Endothelial cell of umbilical vein (primary cell): ENCODE data around the gene AURKB. TPM values are rescaled to one million over a fixed set of nuclear protein-coding genes. Genes with fewer than 3 reads are reported as not detected.

Experiments used
- BruUV-seq: library from RNA; stranded (reverse); fragments of 400-500 nt; replicated peaks from 2 replicates; lab custom pipeline; 2021; lab: Mats Ljungman, UMichigan
- CTCF ChIA-PET: fragments of 300-600, 350-600 bp; sonication (Branson Sonifier 250); formaldehyde crosslinking; loops from one replicate; lab custom pipeline; 2021; ENCODE audit warnings: antibody characterized with exemption, inconsistent platforms; lab: Charles Lee
- POLR2A ChIA-PET: fragments of 300-600, 350-600 bp; sonication (Branson Sonifier 250); formaldehyde crosslinking; loops from one replicate; lab custom pipeline; 2021; ENCODE audit warnings: antibody characterized with exemption, inconsistent platforms; lab: Charles Lee
- DNase-seq: peaks from one replicate; pipeline ENCODE4 v3.0.0-alpha.2; 2011; ENCODE audit warnings: low read depth, low spot score
- FAIRE-seq: peaks from 2 replicates; lab custom pipeline; 2011; peaks lifted over from hg19 to GRCh38; lab: Jason Lieb, UNC
- H2AFZ ChIP-seq: 2 replicates; pipeline ENCODE4 v1.6.0; 2012; ENCODE audit warnings: low read depth, low read length, control low read depth, inconsistent platforms
- H3K27ac ChIP-seq: 2 replicates; pipeline ENCODE4 v1.5.1; 2011; ENCODE audit warnings: low read depth, mild to moderate bottlenecking, control low read depth, low read length, moderate library complexity; ENCODE audit not compliant: insufficient read depth
- H3K27me3 ChIP-seq, 2 experiments: 2 replicates each; pipeline versions ENCODE4 v1.6.0 to v1.6.1; 2011; ENCODE audit warnings: low read length in 2 of 2, mixed read lengths in 1 of 2; ENCODE audit not compliant: control insufficient read depth in 2 of 2, insufficient read depth in 2 of 2
- H3K36me3 ChIP-seq, 2 experiments: 2 replicates in 1 of 2; 3 replicates in 1 of 2; pipeline ENCODE4 v1.5.1; 2011; ENCODE audit warnings: low read length in 2 of 2, mild to moderate bottlenecking in 1 of 2, moderate library complexity in 1 of 2; ENCODE audit not compliant: control insufficient read depth in 2 of 2, insufficient read depth in 2 of 2; ENCODE audit errors: extremely low read depth in 1 of 2
- H3K4me1 ChIP-seq: 3 replicates; pipeline ENCODE4 v1.5.1; 2011; ENCODE audit warnings: mild to moderate bottlenecking, low read length; ENCODE audit not compliant: control insufficient read depth, insufficient read depth; ENCODE audit errors: extremely low read depth
- H3K4me2 ChIP-seq: 2 replicates; pipeline ENCODE4 v1.6.1; 2011; ENCODE audit warnings: low read length, control low read depth, mixed read lengths; ENCODE audit not compliant: insufficient read depth
- H3K4me3 ChIP-seq, 3 experiments: fragments of 200-600 bp in 1 of 3; sonication (generic), shearing (Covaris generic) in 1 of 3; replicated peaks in 1 of 3; 2 replicates each; pipeline ENCODE4 v1.5.1; 2011 to 2016; ENCODE audit warnings: control low read depth in 3 of 3, low read length in 3 of 3, mild to moderate bottlenecking in 2 of 3, inconsistent platforms in 1 of 3, low read depth in 1 of 3, moderate library complexity in 1 of 3; ENCODE audit not compliant: insufficient read depth in 1 of 3
- H3K79me2 ChIP-seq: 2 replicates; pipeline ENCODE4 v1.6.0; 2012; ENCODE audit warnings: low read length, inconsistent platforms; ENCODE audit not compliant: control insufficient read depth, insufficient read depth
- H3K9ac ChIP-seq: replicated peaks from 2 replicates; pipeline ENCODE3; 2011; ENCODE audit warnings: low read length, control low read depth; ENCODE audit not compliant: insufficient read depth; ENCODE audit errors: extremely low read depth
- H3K9me1 ChIP-seq: replicated peaks from 3 replicates; pipeline ENCODE4 v1.6.0; 2011; ENCODE audit warnings: mild to moderate bottlenecking, low read length; ENCODE audit not compliant: control insufficient read depth, insufficient read depth; ENCODE audit errors: extremely low read depth
- H3K9me3 ChIP-seq: replicated peaks from 2 replicates; pipeline ENCODE4 v1.5.1; 2012; ENCODE audit warnings: low read length, inconsistent platforms; ENCODE audit not compliant: control insufficient read depth, insufficient read depth
- H4K20me1 ChIP-seq: replicated peaks from 2 replicates; pipeline ENCODE3; 2011; ENCODE audit warnings: mild to moderate bottlenecking, low read length; ENCODE audit not compliant: control insufficient read depth, insufficient read depth; ENCODE audit errors: extremely low read depth
- CTCF ChIP-seq, 2 donors: IDR thresholded peaks; 1 replicate in 1 of 2; 2 replicates in 1 of 2; pipeline ENCODE4 v1.5.1; 2011; ENCODE audit warnings: low read length in 2 of 2, mild to moderate bottlenecking in 2 of 2, moderate library complexity in 2 of 2, control low read depth in 1 of 2, inconsistent platforms in 1 of 2, low read depth in 1 of 2; ENCODE audit not compliant: insufficient read depth in 1 of 2; ENCODE audit errors: extremely low read depth in 1 of 2
- EZH2 ChIP-seq: IDR thresholded peaks from 2 replicates; pipeline ENCODE4 v1.6.1; 2012; ENCODE audit warnings: borderline replicate concordance, low read depth, mild to moderate bottlenecking, moderate library complexity, low read length, inconsistent platforms; ENCODE audit not compliant: severe bottlenecking
- FOS ChIP-seq: IDR thresholded peaks from 2 replicates; pipeline ENCODE4 v1.6.1; 2011; ENCODE audit warnings: mild to moderate bottlenecking, low read length, moderate library complexity, borderline replicate concordance; ENCODE audit not compliant: insufficient read depth
- GATA2 ChIP-seq: IDR thresholded peaks from 2 replicates; pipeline ENCODE4 v1.7.0; 2011; ENCODE audit warnings: low read depth, mild to moderate bottlenecking, moderate library complexity, mixed read lengths, low read length; ENCODE audit not compliant: insufficient read length, insufficient read depth
- JUN ChIP-seq: IDR thresholded peaks from 2 replicates; pipeline ENCODE4 v1.6.1; 2011; ENCODE audit warnings: borderline replicate concordance, low read depth; ENCODE audit not compliant: insufficient read length, insufficient read depth
- MYC ChIP-seq: IDR thresholded peaks from one replicate; pipeline ENCODE4 v1.6.1; 2011; ENCODE audit warnings: mild to moderate bottlenecking, low read depth, low read length
- POLR2A ChIP-seq: IDR thresholded peaks from 2 replicates; pipeline ENCODE4 v1.6.1; 2012; ENCODE audit warnings: low read depth, mild to moderate bottlenecking, control low read depth, low read length
- POLR2AphosphoS5 ChIP-seq: IDR thresholded peaks from 2 replicates; pipeline ENCODE4 v1.6.1; 2012; ENCODE audit warnings: low read depth, mild to moderate bottlenecking, control low read depth, low read length, moderate library complexity; ENCODE audit not compliant: insufficient read depth
- dilution Hi-C: fragments of 300-500 bp; cut with MboI; formaldehyde crosslinking; loops from one replicate; pipeline ENCODE4 v1.15.0; 2019; ENCODE audit warnings: low sequenced_read_pairs; ENCODE audit not compliant: extremely low pct_ligation_motif_present
- intact Hi-C: fragments of 100-400 bp; cut with micrococcal nuclease; formaldehyde crosslinking; loops from one replicate; pipeline ENCODE4 v1.10.0; 2022
- polyA plus RNA-seq, 4 experiments: library from polyadenylated mRNA; depleted of rRNA in 3 of 4; stranded (reverse) in 3 of 4; unstranded in 1 of 4; fragments of >200 nt; gene quantifications; 2 replicates each; pipeline versions ENCODE4 v1.2.1 to v1.2.3, GENCODE V29; 2011 to 2012; ENCODE audit warnings: missing spikeins in 1 of 4
- total RNA-seq: library from RNA; stranded (reverse); gene quantifications from 2 replicates; pipeline ENCODE4 v1.2.3, GENCODE V29; 2021
- TF ChIP-seq, protein P1 (sequence below): IDR thresholded peaks from 2 replicates; pipeline ENCODE4 v1.6.1; 2011; ENCODE audit not compliant: insufficient read depth, insufficient read length

AURKB gene
- total and polyA plus RNA-seq, 2 donors (not counting 3 experiments of a cell fraction or from before 2014, with no cell fraction given): 67.8 to 107 TPM

DNA sequence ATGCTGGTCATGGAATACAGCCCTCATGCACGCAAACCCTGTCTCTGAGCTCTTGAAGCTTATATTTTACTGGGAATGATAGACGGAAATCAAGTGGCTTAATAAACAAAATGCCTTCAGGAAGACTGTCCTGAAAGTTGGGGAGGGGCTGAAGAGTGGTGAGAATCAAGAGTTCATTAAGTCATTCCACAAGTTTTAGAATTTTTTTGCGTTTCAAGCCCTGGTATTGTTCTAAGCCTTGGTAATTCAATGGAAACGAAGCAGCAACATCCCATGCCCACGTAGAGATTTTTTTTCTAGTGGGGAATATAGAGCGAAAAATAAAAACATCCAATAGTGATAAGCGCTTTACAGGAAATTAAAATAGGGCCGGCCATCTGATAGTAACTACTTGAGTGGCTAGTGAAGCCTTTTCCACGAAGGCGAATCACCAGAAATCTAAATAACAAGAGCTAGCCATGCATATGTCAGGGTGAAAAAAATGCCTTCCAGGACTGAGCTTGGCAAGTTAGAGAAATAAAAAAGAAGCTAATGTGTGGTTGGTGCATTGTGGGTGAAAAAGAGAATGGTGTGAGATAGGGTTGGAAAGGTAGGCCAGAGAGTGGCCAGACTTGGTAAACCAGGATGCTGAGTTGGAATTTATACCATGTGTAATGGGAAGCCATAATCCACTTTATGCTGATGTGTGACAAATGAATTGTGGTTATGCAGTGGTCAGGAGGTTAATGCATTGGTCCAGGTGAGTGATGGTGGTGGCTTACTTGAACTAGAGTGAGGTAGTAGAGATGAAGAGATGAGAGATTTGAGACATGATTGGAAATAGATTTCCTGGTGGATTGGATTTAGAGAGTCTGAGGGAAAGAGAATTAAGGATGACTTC, 39.5 kb upstream of the AURKB start:
- peak overlapping the region; percentile 99 for H3K4me2 ChIP-seq
- dilution Hi-C loops: no loop called here
- no peaks in the 10 kb centered on the region for H3K9me3 ChIP-seq
- H3K9ac ChIP-seq: peak overlapping the region; percentile 94
- H3K79me2 ChIP-seq: peaks cover 41% of the 10 kb centered on the region
- FAIRE-seq: peak; percentile 77
- H2AFZ ChIP-seq: peak overlapping the region; percentile 78
- H3K4me1 ChIP-seq: peaks cover 14% of the 10 kb centered on the region
- no peaks in the 10 kb centered on the region for H4K20me1 ChIP-seq
- POLR2A ChIA-PET: no interaction called here
- DNase-seq: no peak
- TF ChIP-seq POLR2AphosphoS5 (no peak), MYC (no peak), EZH2 (no peak), JUN (no peak), GATA2 (no peak), FOS (no peak), POLR2A (no peak), CTCF (IDR thresholded peaks at IDR 0.05; ENCODE audit: extremely low read depth in 1 of 2, insufficient read depth in 1 of 2, low read depth in 1 of 2, low read length in 2 of 2) (no peak)
- TF ChIP-seq, protein P1, sequence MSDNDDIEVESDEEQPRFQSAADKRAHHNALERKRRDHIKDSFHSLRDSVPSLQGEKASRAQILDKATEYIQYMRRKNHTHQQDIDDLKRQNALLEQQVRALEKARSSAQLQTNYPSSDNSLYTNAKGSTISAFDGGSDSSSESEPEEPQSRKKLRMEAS: no peak
- H3K4me3 ChIP-seq: peak overlapping the region; percentile 69 to 98 (median 80)
- intact Hi-C loops: loop anchor here (1.0 kb wide), 3 partner anchors 50 to 133 kb away; partner anchors contain the start of gene RPL26
- BruUV-seq: TSS peak; percentile 75
- peaks cover 0 to 4% of the 10 kb centered on the region in 2 experiments for H3K36me3 ChIP-seq
- H3K27me3 ChIP-seq: no peaks in the 10 kb centered on the region
- H3K27ac ChIP-seq: peak overlapping the region; percentile 73
- no peaks in the 10 kb centered on the region for H3K9me1 ChIP-seq
- CTCF ChIA-PET: interaction anchor here (1.4 kb wide), 1 partner anchor 51 kb away, joined by 6 read pairs; no protein-coding TSS in a partner anchor
